GM12892 (cell line): ENCODE data around the gene STARD13.

Experiments used
- POLR2A ChIP-seq: IDR thresholded peaks from 2 replicates; pipeline ENCODE4 v1.6.1; 2011; ENCODE audit warnings: low read depth, low read length, control low read depth
- POLR2AphosphoS5 ChIP-seq: IDR thresholded peaks from 2 replicates; pipeline ENCODE4 v1.6.1; 2011; ENCODE audit warnings: low read depth, low read length, control low read depth

DNA sequence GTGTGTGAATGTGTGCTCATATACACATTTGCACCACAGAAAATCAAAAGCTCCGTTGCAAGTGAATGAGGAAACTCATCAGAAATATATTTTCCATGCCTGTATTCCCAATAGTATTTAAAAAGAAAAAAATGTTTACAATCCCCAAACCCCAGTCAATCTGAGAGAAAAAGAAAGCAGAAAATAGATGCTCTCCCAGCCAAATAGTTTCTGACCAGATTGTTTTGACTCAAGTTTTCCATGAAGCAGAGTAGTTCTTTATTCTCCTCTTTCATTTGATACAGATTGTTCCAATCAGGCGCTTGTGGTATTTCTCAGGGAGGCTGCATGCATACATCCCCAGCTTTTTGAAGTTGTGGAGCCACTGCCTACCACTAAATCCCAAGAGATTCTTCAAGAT lies 110.6 kb downstream of the STARD13 start:
- TF ChIP-seq POLR2AphosphoS5 = no peak
- TF ChIP-seq POLR2A = no peak
